ENCODE data around the gene HSPE1.

GRCh38 chr2:197486175-197486574 is 14.0 kb upstream of the HSPE1 start:
- no peak for TF ChIP-seq POLR2AphosphoS5 (IDR thresholded peaks at IDR 0.05)
- TF ChIP-seq EP300 (IDR thresholded peaks at IDR 0.05; ENCODE audit: low read depth) = no peak
- no peak for TF ChIP-seq CTCF (IDR thresholded peaks at IDR 0.05)
- TF ChIP-seq POLR2A (IDR thresholded peaks at IDR 0.05) = no peak

Data from transverse colon (tissue), 4 donors.